CD8-positive, alpha-beta memory T cell (primary cell): Measurements from ENCODE around the gene APOL6. TPM values are rescaled to one million over a fixed set of nuclear protein-coding genes. Genes with fewer than 3 reads are reported as not detected.

Source experiments
- CTCF ChIA-PET: fragments of 350-600 bp; sonication (Branson Sonifier 250); formaldehyde crosslinking; loops from one replicate; lab custom pipeline; 2021; ENCODE audit warnings: antibody characterized with exemption; lab: Charles Lee
- POLR2A ChIA-PET: fragments of 350-600 bp; sonication (Branson Sonifier 250); formaldehyde crosslinking; loops from one replicate; lab custom pipeline; 2021; ENCODE audit warnings: antibody characterized with exemption; lab: Charles Lee
- DNase-seq, 5 donors: peaks; one replicate each; pipeline versions ENCODE4 v3.0.0 to v3.0.0-alpha.2; 2020 to 2022; ENCODE audit warnings: mixed read lengths in 1 of 5
- H3K27ac ChIP-seq: one replicate; pipeline ENCODE4 v1.7.0; 2013; ENCODE audit warnings: low read depth, mild to moderate bottlenecking, low read length, moderate library complexity
- H3K27me3 ChIP-seq: 2 replicates; pipeline ENCODE4 v1.7.0; 2013; ENCODE audit warnings: low read length, mild to moderate bottlenecking; ENCODE audit not compliant: insufficient read depth, poor library complexity, severe bottlenecking
- H3K36me3 ChIP-seq: 2 replicates; pipeline ENCODE4 v1.7.0; 2013; ENCODE audit warnings: mild to moderate bottlenecking, low read length, moderate library complexity; ENCODE audit not compliant: insufficient read depth
- H3K4me1 ChIP-seq: 2 replicates; pipeline ENCODE4 v1.7.0; 2013; ENCODE audit warnings: mild to moderate bottlenecking, low read length, moderate library complexity; ENCODE audit not compliant: insufficient read depth
- H3K4me3 ChIP-seq: 2 replicates; pipeline ENCODE4 v1.7.0; 2013; ENCODE audit warnings: mild to moderate bottlenecking, low read length
- H3K9me3 ChIP-seq: 2 replicates; pipeline ENCODE4 v1.7.0; 2013; ENCODE audit warnings: mild to moderate bottlenecking, low read length
- H3K27ac Mint-ChIP-seq, 8 donors: one replicate each; pipeline ENCODE4 v1.8.0; 2020 to 2021; ENCODE audit warnings: mixed read lengths in 8 of 8, mild to moderate bottlenecking in 6 of 8, inconsistent platforms in 3 of 8, moderate library complexity in 3 of 8
- H3K27me3 Mint-ChIP-seq, 2 donors: one replicate each; pipeline ENCODE4 v1.8.0; 2020 to 2021; ENCODE audit warnings: mixed read lengths in 2 of 2, mild to moderate bottlenecking in 1 of 2, moderate library complexity in 1 of 2
- H3K36me3 Mint-ChIP-seq, 3 donors: one replicate each; pipeline ENCODE4 v1.8.0; 2020 to 2021; ENCODE audit warnings: mixed read lengths in 3 of 3, inconsistent platforms in 1 of 3, mild to moderate bottlenecking in 1 of 3
- H3K4me1 Mint-ChIP-seq, 3 donors: one replicate each; pipeline ENCODE4 v1.8.0; 2020 to 2021; ENCODE audit warnings: mixed read lengths in 3 of 3, inconsistent platforms in 1 of 3, mild to moderate bottlenecking in 1 of 3
- H3K4me3 Mint-ChIP-seq, 7 donors: one replicate each; pipeline ENCODE4 v1.8.0; 2020 to 2021; ENCODE audit warnings: mixed read lengths in 7 of 7, mild to moderate bottlenecking in 6 of 7, moderate library complexity in 4 of 7, inconsistent platforms in 2 of 7
- H3K9me3 Mint-ChIP-seq, 5 donors: one replicate each; pipeline ENCODE4 v1.8.0; 2020 to 2022; ENCODE audit warnings: mixed read lengths in 5 of 5, mild to moderate bottlenecking in 3 of 5, moderate library complexity in 2 of 5, inconsistent platforms in 1 of 5
- polyA plus RNA-seq: library from polyadenylated mRNA; unstranded; fragments of 300-500 nt; fragmentation: Illumina TruSeq; gene quantifications from one replicate; pipeline ENCODE4 v1.2.3, GENCODE V29; 2021
- total RNA-seq, 2 experiments: library from RNA; stranded (reverse); gene quantifications; one replicate each; pipeline ENCODE4 v1.2.3, GENCODE V29; 2021

Gene APOL6
- total and polyA plus RNA-seq, 3 experiments from 2014 or later, result 26.1 to 27.5 (median 27.1) TPM

- peak in 4 of 5 donors; percentile 18 to 63 (median 24) for DNase-seq
- H3K27ac Mint-ChIP-seq, result peak overlapping the region in 6 of 8 donors; percentile 25 to 77 (median 50)
- Histone ChIP-seq H3K9me3 (no peaks in the 10 kb centered on the region), H3K4me3 (peak overlapping the region; percentile 53), H3K27ac (peak overlapping the region; percentile 20), H3K36me3 (no peaks in the 10 kb centered on the region), H3K27me3 (no peaks in the 10 kb centered on the region), H3K4me1 (peaks cover 7% of the 10 kb centered on the region)
- no peaks in the 10 kb centered on the region for H3K9me3 Mint-ChIP-seq
- peaks cover 18 to 27% (median 18%) of the 10 kb centered on the region in 3 donors for H3K4me1 Mint-ChIP-seq
- CTCF ChIA-PET, result interaction anchor here (0.7 to 1.7 kb wide), 6 partner anchors 15 to 497 kb away, joined by 3 to 5 read pairs (median 4); no protein-coding TSS in a partner anchor
- H3K4me3 Mint-ChIP-seq, result peak overlapping the region; percentile 60 to 89 (median 75)
- peaks cover 4% of the 10 kb centered on the region in 2 donors for H3K27me3 Mint-ChIP-seq
- no peaks in the 10 kb centered on the region for H3K36me3 Mint-ChIP-seq
- POLR2A ChIA-PET, result interaction anchor here (1.2 kb wide), 1 partner anchor 20 kb away, joined by 3 read pairs; the partner anchor contains the start of gene APOL6
Observed at GRCh38 chr22:35627267-35628041, 20.8 kb upstream of the APOL6 start.

DNA sequence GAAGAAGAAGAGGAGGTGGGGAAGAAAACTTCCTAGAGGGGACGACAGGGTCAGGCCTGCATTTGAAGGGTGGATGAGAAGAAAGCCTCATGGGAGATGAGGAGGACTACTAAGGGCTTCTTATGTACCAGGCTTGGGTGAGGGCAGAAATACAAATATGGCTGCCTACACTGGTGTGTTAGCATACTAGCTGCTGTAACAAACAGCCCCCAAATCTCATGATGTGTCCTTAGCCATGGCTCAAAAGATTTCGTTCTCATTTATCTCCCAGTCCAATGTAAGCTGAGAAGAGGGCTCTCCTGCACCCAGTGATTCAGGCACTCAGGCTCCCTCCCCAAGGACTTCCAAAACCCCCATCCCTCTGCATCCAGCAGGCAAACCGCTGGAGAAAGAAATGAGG, 19.5 kb upstream of the APOL6 start:
- POLR2A ChIA-PET, result interaction anchor here (1.2 kb wide), 1 partner anchor 19 kb away, joined by 3 read pairs; the partner anchor contains the start of gene APOL6
- peak overlapping the region in 3 of 7 donors; percentile 6 to 49 (median 41) for H3K4me3 Mint-ChIP-seq
- H3K4me1 Mint-ChIP-seq, result peaks cover 19 to 30% (median 24%) of the 10 kb centered on the region in 3 donors

GRCh38 chr22:35629406-35630216, 18.6 kb upstream of the APOL6 start:
- peak in 2 of 5 donors; percentile 10 to 55 for DNase-seq
- H3K36me3 Mint-ChIP-seq, result no peaks in the 10 kb centered on the region
- Histone ChIP-seq H3K27me3 (no peaks in the 10 kb centered on the region), H3K4me1 (peaks cover 7% of the 10 kb centered on the region), H3K36me3 (no peaks in the 10 kb centered on the region), H3K27ac (no peak overlapping the region), H3K4me3 (no peak overlapping the region), H3K9me3 (no peaks in the 10 kb centered on the region)
- H3K27me3 Mint-ChIP-seq, result peaks cover 0 to 1% of the 10 kb centered on the region in 2 donors
- H3K27ac Mint-ChIP-seq, result peak overlapping the region; percentile 23 to 93 (median 64)
- H3K4me1 Mint-ChIP-seq, result peaks cover 21 to 37% (median 29%) of the 10 kb centered on the region in 3 donors
- ChIA-PET POLR2A (no interaction called here), CTCF (interaction anchor here (1.6 kb wide), 1 partner anchor 20 kb away, joined by 4 read pairs; no protein-coding TSS in a partner anchor)
- H3K4me3 Mint-ChIP-seq, result peak overlapping the region in 3 of 7 donors; percentile 26 to 63 (median 38)
- H3K9me3 Mint-ChIP-seq, result no peaks in the 10 kb centered on the region

More for the DNA sequence above, 19.5 kb upstream of the APOL6 start:
- Histone ChIP-seq H3K4me1 (peaks cover 7% of the 10 kb centered on the region), H3K9me3 (no peaks in the 10 kb centered on the region), H3K36me3 (no peaks in the 10 kb centered on the region), H3K27ac (no peak overlapping the region), H3K4me3 (no peak overlapping the region), H3K27me3 (no peaks in the 10 kb centered on the region)
- peaks cover 0 to 4% of the 10 kb centered on the region in 2 donors for H3K27me3 Mint-ChIP-seq
- CTCF ChIA-PET, result interaction anchor here (1.7 kb wide), 1 partner anchor 496 kb away, joined by 4 read pairs; no protein-coding TSS in a partner anchor
- no peaks in the 10 kb centered on the region for H3K9me3 Mint-ChIP-seq
- no peaks in the 10 kb centered on the region for H3K36me3 Mint-ChIP-seq
- no peak for DNase-seq
- H3K27ac Mint-ChIP-seq, result peak overlapping the region in 2 of 8 donors; percentile 9 to 43

DNA sequence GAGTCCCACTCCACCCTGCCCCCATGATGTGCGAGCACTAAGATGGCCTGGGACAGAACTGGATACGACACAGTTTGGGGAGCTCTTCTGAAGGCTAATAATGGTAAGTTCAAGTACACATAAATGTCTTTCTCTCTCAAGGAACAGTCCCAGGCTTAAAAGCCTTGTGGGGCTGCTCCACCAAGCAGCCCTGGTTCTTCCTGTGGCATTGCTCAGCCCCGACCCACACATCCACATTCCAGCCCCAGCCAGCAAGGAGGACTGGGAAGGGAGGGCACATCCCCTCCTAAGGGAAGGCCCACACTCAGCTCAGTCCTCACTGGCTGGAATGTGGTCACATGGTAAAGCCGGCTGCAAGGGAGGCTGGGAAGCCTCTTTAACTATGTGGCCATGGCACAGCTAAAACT, 17.9 kb upstream of the APOL6 start:
- CTCF ChIA-PET, result interaction anchor here (1.6 kb wide), 1 partner anchor 19 kb away, joined by 4 read pairs; no protein-coding TSS in a partner anchor
- Histone ChIP-seq H3K4me1 (peaks cover 7% of the 10 kb centered on the region), H3K4me3 (no peak overlapping the region), H3K9me3 (no peaks in the 10 kb centered on the region), H3K27me3 (no peaks in the 10 kb centered on the region), H3K36me3 (no peaks in the 10 kb centered on the region), H3K27ac (no peak overlapping the region)
- Mint-ChIP-seq H3K9me3 (no peaks in the 10 kb centered on the region), H3K4me3 (no peak overlapping the region), H3K27ac (peak overlapping the region in 2 of 8 donors; percentile 60 to 73), H3K4me1 (peaks cover 21 to 37% (median 29%) of the 10 kb centered on the region in 3 donors), H3K36me3 (no peaks in the 10 kb centered on the region), H3K27me3 (no peaks in the 10 kb centered on the region)
- POLR2A ChIA-PET, result no interaction called here
- DNase-seq, result no peak

DNA sequence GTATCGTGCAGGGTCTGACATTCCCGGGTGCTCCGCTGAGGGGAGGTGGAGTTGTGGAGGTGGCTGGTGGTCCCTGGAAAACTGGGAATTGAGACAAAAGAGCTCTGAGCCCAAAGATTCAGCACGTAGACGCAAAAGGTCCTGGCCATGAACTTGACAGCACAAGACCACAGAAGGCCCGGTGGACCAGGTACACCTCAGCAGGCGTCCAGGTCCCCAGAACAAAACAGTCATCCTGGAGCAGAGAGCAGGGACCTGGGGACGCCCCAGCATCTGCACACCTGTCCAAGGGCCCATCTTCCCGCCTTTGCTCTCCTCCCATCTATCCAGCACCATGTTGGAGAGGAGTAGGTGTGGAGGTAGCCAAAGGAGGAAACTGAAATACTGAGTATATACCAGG, 17.4 kb upstream of the APOL6 start:
- no peak overlapping the region for H3K27ac ChIP-seq
- H3K4me1 Mint-ChIP-seq, result peaks cover 21 to 37% (median 29%) of the 10 kb centered on the region in 3 donors
- H3K4me3 Mint-ChIP-seq, result no peak overlapping the region
- no peaks in the 10 kb centered on the region for H3K36me3 Mint-ChIP-seq
- H3K9me3 Mint-ChIP-seq, result no peaks in the 10 kb centered on the region
- peaks cover 7% of the 10 kb centered on the region for H3K4me1 ChIP-seq
- no peaks in the 10 kb centered on the region for H3K27me3 ChIP-seq
- ChIA-PET POLR2A (no interaction called here), CTCF (interaction anchor here (0.6 to 1.6 kb wide), 2 partner anchors 19 to 597 kb away, joined by 3 to 4 read pairs; no protein-coding TSS in a partner anchor)
- H3K27me3 Mint-ChIP-seq, result no peaks in the 10 kb centered on the region
- DNase-seq, result no peak
- H3K36me3 ChIP-seq, result no peaks in the 10 kb centered on the region
- peak overlapping the region in 1 of 8 donors; percentile 60 for H3K27ac Mint-ChIP-seq
- no peak overlapping the region for H3K4me3 ChIP-seq
- H3K9me3 ChIP-seq, result no peaks in the 10 kb centered on the region

DNA sequence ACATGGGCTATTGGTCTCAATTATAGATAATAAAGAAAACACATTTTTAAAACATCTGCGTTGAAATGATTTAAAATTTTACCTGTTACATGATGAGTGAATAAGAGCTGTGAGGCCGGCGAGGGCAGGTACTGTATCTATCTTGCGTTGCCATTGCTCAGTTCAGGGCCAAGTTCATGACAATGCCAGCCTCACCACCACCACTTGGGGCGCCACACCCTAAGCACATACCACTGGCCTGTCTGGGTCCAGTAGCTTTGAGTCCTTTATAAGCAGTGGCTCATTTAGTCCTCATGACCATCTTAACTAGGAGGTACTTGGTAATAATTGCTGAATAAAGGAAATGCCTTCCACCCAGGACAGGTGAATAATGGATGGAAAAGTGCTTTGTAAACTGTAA, 16.6 kb upstream of the APOL6 start:
- Mint-ChIP-seq H3K4me1 (peaks cover 21 to 37% (median 29%) of the 10 kb centered on the region in 3 donors), H3K27ac (no peak overlapping the region), H3K9me3 (no peaks in the 10 kb centered on the region), H3K4me3 (no peak overlapping the region), H3K36me3 (no peaks in the 10 kb centered on the region), H3K27me3 (no peaks in the 10 kb centered on the region)
- no peak overlapping the region for H3K4me3 ChIP-seq
- ChIA-PET POLR2A (no interaction called here), CTCF (interaction anchor here (0.6 to 1.6 kb wide), 3 partner anchors 18 to 596 kb away, joined by 3 to 4 read pairs (median 3); no protein-coding TSS in a partner anchor)
- peaks cover 7% of the 10 kb centered on the region for H3K4me1 ChIP-seq
- no peak overlapping the region for H3K27ac ChIP-seq
- no peaks in the 10 kb centered on the region for H3K27me3 ChIP-seq
- H3K36me3 ChIP-seq, result no peaks in the 10 kb centered on the region
- H3K9me3 ChIP-seq, result no peaks in the 10 kb centered on the region
- DNase-seq, result peak in 1 of 5 donors; percentile 10

GRCh38 chr22:35632935-35633334, 15.3 kb upstream of the APOL6 start:
- Histone ChIP-seq H3K36me3 (no peaks in the 10 kb centered on the region), H3K27me3 (no peaks in the 10 kb centered on the region), H3K9me3 (no peaks in the 10 kb centered on the region), H3K27ac (no peak overlapping the region), H3K4me1 (no peaks in the 10 kb centered on the region), H3K4me3 (no peak overlapping the region)
- no peaks in the 10 kb centered on the region for H3K36me3 Mint-ChIP-seq
- H3K4me3 Mint-ChIP-seq, result no peak overlapping the region
- peak overlapping the region in 1 of 8 donors; percentile 24 for H3K27ac Mint-ChIP-seq
- ChIA-PET CTCF (no interaction called here), POLR2A (no interaction called here)
- H3K9me3 Mint-ChIP-seq, result no peaks in the 10 kb centered on the region
- DNase-seq, result no peak
- peaks cover 13 to 26% (median 19%) of the 10 kb centered on the region in 3 donors for H3K4me1 Mint-ChIP-seq
- H3K27me3 Mint-ChIP-seq, result no peaks in the 10 kb centered on the region
